ENCODE data around the gene TBX1.

DNA sequence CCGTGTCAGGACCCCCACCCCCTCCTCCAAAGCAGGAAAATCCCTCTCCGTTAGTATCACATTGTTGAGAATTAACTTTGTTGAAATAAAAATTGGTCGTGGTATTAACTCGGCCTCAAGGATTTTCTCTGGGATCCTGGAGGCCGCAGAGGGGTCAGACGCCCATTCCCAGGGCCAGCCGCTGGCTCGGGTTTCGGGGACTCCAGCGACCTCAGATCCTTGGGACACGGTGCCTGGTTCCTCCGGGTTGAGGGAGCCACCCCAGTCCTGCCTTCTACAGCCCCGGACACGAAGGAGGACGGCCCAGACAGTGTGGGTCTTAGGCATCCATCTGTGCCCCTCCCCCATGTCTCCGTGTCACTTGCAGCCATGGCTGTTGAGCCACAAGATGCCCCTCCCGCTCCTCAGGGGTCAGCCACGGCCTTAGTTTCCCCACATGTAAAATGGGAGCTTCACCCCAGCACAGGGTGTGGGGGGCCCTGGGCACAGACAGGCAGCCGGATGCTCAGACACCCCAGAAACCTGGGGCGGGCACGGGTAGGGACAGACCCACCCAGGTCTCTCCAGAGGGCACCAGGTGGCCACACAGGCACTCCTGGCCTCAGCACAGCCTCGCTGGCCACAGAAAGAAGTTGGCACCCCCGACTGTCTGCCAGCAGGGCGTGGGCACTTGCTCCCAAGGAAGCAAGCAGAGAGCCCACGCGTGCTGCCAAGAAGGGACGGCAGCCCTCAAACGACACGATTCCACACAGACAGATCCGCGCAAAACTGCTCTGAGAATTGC lies 21.7 kb upstream of the TBX1 start:
- TF ChIP-seq, protein P1, sequence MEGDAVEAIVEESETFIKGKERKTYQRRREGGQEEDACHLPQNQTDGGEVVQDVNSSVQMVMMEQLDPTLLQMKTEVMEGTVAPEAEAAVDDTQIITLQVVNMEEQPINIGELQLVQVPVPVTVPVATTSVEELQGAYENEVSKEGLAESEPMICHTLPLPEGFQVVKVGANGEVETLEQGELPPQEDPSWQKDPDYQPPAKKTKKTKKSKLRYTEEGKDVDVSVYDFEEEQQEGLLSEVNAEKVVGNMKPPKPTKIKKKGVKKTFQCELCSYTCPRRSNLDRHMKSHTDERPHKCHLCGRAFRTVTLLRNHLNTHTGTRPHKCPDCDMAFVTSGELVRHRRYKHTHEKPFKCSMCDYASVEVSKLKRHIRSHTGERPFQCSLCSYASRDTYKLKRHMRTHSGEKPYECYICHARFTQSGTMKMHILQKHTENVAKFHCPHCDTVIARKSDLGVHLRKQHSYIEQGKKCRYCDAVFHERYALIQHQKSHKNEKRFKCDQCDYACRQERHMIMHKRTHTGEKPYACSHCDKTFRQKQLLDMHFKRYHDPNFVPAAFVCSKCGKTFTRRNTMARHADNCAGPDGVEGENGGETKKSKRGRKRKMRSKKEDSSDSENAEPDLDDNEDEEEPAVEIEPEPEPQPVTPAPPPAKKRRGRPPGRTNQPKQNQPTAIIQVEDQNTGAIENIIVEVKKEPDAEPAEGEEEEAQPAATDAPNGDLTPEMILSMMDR (conservative IDR thresholded peaks at IDR 0.05), result no peak
- no peak for TF ChIP-seq EZH2 (IDR thresholded peaks at IDR 0.05; ENCODE audit: low read depth)
